Naive thymus-derived CD4-positive, alpha-beta T cell (primary cell): Measurements from ENCODE around the gene ATP11A. TPM values are rescaled to one million over a fixed set of nuclear protein-coding genes. Genes with fewer than 3 reads are reported as not detected.

Experiments used
- ATAC-seq: fragments of 150-1000 bp; cut with Tn5 transposase; 2 replicates; pipeline ENCODE4 v1.10.0; 2021; ENCODE audit warnings: mild to moderate bottlenecking, moderate library complexity
- CTCF ChIA-PET: fragments of 350-600 bp; sonication (Branson Sonifier 250); formaldehyde crosslinking; loops from one replicate; lab custom pipeline; 2021; ENCODE audit warnings: antibody characterized with exemption; lab: Charles Lee
- POLR2A ChIA-PET: fragments of 350-600 bp; sonication (Branson Sonifier 250); formaldehyde crosslinking; loops from one replicate; lab custom pipeline; 2021; ENCODE audit warnings: antibody characterized with exemption, inconsistent platforms; lab: Charles Lee
- DNase-seq, 9 donors: peaks; one replicate each; pipeline versions ENCODE4 v3.0.0 to v3.0.0-alpha.2; 2020 to 2022; ENCODE audit warnings: mixed read lengths in 1 of 9
- H3K27ac ChIP-seq: one replicate; pipeline ENCODE4 v1.7.0; 2013; ENCODE audit warnings: mild to moderate bottlenecking, low read depth, low read length, moderate library complexity
- H3K27me3 ChIP-seq, 2 donors: one replicate each; pipeline ENCODE4 v1.7.0; 2013; ENCODE audit warnings: low read length in 2 of 2, mild to moderate bottlenecking in 2 of 2, moderate library complexity in 2 of 2; ENCODE audit not compliant: control insufficient read depth in 2 of 2, insufficient read depth in 2 of 2
- H3K36me3 ChIP-seq, 3 experiments: 1 replicate in 2 of 3; 2 replicates in 1 of 3; pipeline ENCODE4 v1.7.0; 2013; ENCODE audit warnings: low read length in 3 of 3, mild to moderate bottlenecking in 3 of 3, moderate library complexity in 1 of 3; ENCODE audit not compliant: insufficient read depth in 3 of 3, control insufficient read depth in 2 of 3
- H3K4me1 ChIP-seq, 2 donors: one replicate each; pipeline ENCODE4 v1.7.0; 2013; ENCODE audit warnings: low read length in 2 of 2, mild to moderate bottlenecking in 2 of 2, moderate library complexity in 1 of 2; ENCODE audit not compliant: control insufficient read depth in 2 of 2, insufficient read depth in 2 of 2
- H3K4me3 ChIP-seq: 2 replicates; pipeline ENCODE4 v1.7.0; 2013; ENCODE audit warnings: mild to moderate bottlenecking, low read length
- H3K9me3 ChIP-seq, 3 experiments: 1 replicate in 2 of 3; 2 replicates in 1 of 3; pipeline ENCODE4 v1.7.0; 2013; ENCODE audit warnings: low read length in 3 of 3; ENCODE audit not compliant: control insufficient read depth in 2 of 3
- H3K27ac Mint-ChIP-seq, 9 donors: one replicate each; pipeline ENCODE4 v1.8.0; 2020 to 2022; ENCODE audit warnings: mixed read lengths in 9 of 9, mild to moderate bottlenecking in 8 of 9, moderate library complexity in 5 of 9, inconsistent platforms in 2 of 9
- H3K27me3 Mint-ChIP-seq, 5 donors: one replicate each; pipeline ENCODE4 v1.8.0; 2021 to 2022; ENCODE audit warnings: mixed read lengths in 5 of 5, mild to moderate bottlenecking in 1 of 5
- H3K36me3 Mint-ChIP-seq, 5 donors: one replicate each; pipeline ENCODE4 v1.8.0; 2020 to 2022; ENCODE audit warnings: mixed read lengths in 5 of 5, mild to moderate bottlenecking in 3 of 5, inconsistent platforms in 1 of 5
- H3K4me1 Mint-ChIP-seq, 7 donors: one replicate each; pipeline ENCODE4 v1.8.0; 2020 to 2022; ENCODE audit warnings: mixed read lengths in 7 of 7, mild to moderate bottlenecking in 3 of 7, inconsistent platforms in 1 of 7
- H3K4me3 Mint-ChIP-seq, 10 donors: one replicate each; pipeline ENCODE4 v1.8.0; 2020 to 2022; ENCODE audit warnings: mild to moderate bottlenecking in 10 of 10, mixed read lengths in 10 of 10, moderate library complexity in 6 of 10, inconsistent platforms in 2 of 10
- H3K9me3 Mint-ChIP-seq, 11 donors: one replicate each; pipeline ENCODE4 v1.8.0; 2020 to 2022; ENCODE audit warnings: mixed read lengths in 11 of 11, mild to moderate bottlenecking in 4 of 11, inconsistent platforms in 1 of 11, moderate library complexity in 1 of 11
- intact Hi-C, 2 donors: fragments of 100-400 bp; cut with micrococcal nuclease; formaldehyde crosslinking; loops; one replicate each; pipeline ENCODE4 v1.15.1; 2023
- polyA plus RNA-seq, 2 donors: library from polyadenylated mRNA; unstranded; fragments of 300-500 nt; fragmentation: Illumina TruSeq; gene quantifications; one replicate each; pipeline ENCODE4 v1.2.3, GENCODE V29; 2021
- total RNA-seq, 6 experiments: library from RNA in 5 of 6; stranded (reverse) in 5 of 6; gene quantifications; 1 replicate in 5 of 6; 2 replicates in 1 of 6; pipeline ENCODE4 v1.2.3 and lab custom pipeline; 2021 to 2026

Gene ATP11A
- total and polyA plus RNA-seq, 7 experiments from 2014 or later = 4.3 to 111 (median 58.5) TPM

DNA sequence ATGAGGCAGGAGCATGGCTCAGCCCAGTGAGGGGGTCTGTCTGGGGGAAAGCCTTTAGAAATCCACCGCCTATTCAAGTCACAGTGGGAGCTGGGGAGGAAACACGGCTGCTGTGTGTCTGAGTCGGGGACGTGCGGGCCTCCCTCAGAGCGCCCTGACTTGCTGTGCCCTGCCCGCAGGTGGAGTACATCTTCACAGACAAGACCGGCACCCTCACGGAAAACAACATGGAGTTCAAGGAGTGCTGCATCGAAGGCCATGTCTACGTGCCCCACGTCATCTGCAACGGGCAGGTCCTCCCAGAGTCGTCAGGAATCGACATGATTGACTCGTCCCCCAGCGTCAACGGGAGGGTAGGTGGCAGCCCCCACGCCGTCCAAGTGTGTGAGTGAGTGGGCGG is 141.4 kb downstream of the ATP11A start:
- Histone ChIP-seq H3K36me3 (peaks cover 0 to 78% (median 19%) of the 10 kb centered on the region in 3 experiments), H3K4me3 (no peak overlapping the region), H3K27ac (no peak overlapping the region), H3K27me3 (no peaks in the 10 kb centered on the region), H3K9me3 (no peaks in the 10 kb centered on the region), H3K4me1 (no peaks in the 10 kb centered on the region)
- Mint-ChIP-seq H3K4me1 (no peaks in the 10 kb centered on the region), H3K27me3 (no peaks in the 10 kb centered on the region), H3K9me3 (no peaks in the 10 kb centered on the region), H3K4me3 (no peak overlapping the region), H3K36me3 (peaks cover 18 to 78% (median 31%) of the 10 kb centered on the region in 5 donors), H3K27ac (no peak overlapping the region)
- intact Hi-C loops = no loop called here
- ATAC-seq (no peak), DNase-seq (no peak)
- ChIA-PET POLR2A (no interaction called here), CTCF (no interaction called here)

DNA sequence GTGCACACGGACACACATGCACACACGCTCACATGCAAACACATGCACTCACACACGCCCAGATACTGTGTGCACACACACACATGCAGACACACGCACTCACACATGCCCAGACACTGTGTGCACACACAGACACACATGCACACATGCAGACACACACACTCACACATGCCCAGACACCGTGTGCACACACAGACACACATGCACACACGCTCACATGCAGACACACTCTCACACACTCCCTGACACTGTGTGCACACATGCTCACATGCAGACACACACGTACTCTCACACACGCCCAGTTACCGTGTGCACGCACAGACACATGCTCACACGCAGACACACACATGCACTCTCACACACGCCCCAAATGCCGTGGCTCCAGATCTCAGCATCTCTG is 142.0 kb downstream of the ATP11A start:
- H3K36me3 ChIP-seq = peaks cover 0 to 79% (median 13%) of the 10 kb centered on the region in 3 experiments
- peaks cover 18 to 73% (median 29%) of the 10 kb centered on the region in 5 donors for H3K36me3 Mint-ChIP-seq
- POLR2A ChIA-PET = no interaction called here

DNA sequence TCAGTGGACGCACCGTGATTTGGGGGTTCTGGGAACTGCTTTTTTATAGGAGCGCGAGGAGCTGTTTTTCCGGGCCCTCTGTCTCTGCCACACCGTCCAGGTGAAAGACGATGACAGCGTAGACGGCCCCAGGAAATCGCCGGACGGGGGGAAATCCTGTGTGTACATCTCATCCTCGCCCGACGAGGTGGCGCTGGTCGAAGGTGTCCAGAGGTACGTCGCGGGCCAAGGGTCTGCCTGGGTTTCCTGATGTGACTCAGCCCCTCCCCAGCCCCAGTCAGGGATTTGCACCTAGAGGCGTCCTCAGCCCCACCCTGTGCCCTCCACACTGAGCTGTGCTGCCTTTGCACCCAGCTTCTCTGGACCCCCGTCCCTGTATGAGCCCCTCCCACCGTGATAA is 143.0 kb downstream of the ATP11A start:
- Mint-ChIP-seq H3K9me3 (no peaks in the 10 kb centered on the region), H3K4me3 (no peak overlapping the region), H3K27me3 (no peaks in the 10 kb centered on the region), H3K36me3 (peaks cover 18 to 77% (median 36%) of the 10 kb centered on the region in 5 donors), H3K4me1 (no peaks in the 10 kb centered on the region), H3K27ac (no peak overlapping the region)
- Histone ChIP-seq H3K4me1 (no peaks in the 10 kb centered on the region), H3K36me3 (peaks cover 0 to 79% (median 10%) of the 10 kb centered on the region in 3 experiments), H3K4me3 (no peak overlapping the region), H3K27me3 (no peaks in the 10 kb centered on the region), H3K9me3 (no peaks in the 10 kb centered on the region), H3K27ac (no peak overlapping the region)
- DNase-seq = no peak
- ChIA-PET POLR2A (no interaction called here), CTCF (no interaction called here)
- no peak for ATAC-seq
- intact Hi-C loops = no loop called here

More for the DNA sequence above, 142.0 kb downstream of the ATP11A start:
- CTCF ChIA-PET = no interaction called here
- no peaks in the 10 kb centered on the region for H3K9me3 ChIP-seq
- H3K4me3 ChIP-seq = no peak overlapping the region
- DNase-seq (no peak), ATAC-seq (peak; percentile 20)
- Mint-ChIP-seq H3K4me1 (no peaks in the 10 kb centered on the region), H3K27ac (no peak overlapping the region), H3K4me3 (no peak overlapping the region), H3K9me3 (no peaks in the 10 kb centered on the region), H3K27me3 (no peaks in the 10 kb centered on the region)
- no peaks in the 10 kb centered on the region for H3K27me3 ChIP-seq
- intact Hi-C loops = no loop called here
- no peak overlapping the region for H3K27ac ChIP-seq
- H3K4me1 ChIP-seq = no peaks in the 10 kb centered on the region

DNA sequence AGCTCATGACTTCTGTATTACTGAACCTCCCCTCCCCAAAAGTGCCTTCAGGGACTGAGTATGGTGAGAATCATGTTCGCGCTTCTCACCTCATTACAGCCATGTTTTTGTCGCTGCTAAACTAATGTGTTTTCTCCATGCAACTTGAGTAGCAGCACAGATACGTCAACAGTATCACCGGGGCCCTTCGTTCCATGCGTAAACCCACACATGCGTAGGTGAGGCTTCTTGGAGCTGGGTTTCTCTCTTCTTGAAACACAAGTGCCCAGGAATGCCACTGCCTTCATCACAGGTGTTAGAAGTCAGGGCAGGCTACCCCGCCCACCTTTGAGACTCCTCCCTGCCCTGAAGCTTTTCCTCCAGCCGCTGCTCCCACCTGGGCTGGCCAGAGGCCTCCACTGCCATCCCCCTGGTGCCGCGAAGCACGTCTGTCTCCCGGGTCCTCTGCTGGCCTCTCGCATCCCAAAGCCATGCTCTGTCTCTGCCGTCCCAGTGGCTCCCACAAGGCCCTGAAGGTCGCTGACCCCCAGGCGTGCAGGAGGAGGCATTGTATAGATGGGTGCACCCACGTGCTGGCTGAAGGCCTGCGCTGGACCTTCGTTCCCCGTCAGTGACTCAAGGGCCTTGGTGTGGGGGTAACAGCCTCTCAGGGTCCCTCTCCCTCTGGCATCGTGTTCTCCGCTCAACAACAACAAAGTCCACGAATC is 143.9 kb downstream of the ATP11A start:
- no peaks in the 10 kb centered on the region for H3K9me3 Mint-ChIP-seq
- H3K27me3 ChIP-seq = no peaks in the 10 kb centered on the region
- peaks cover 0 to 84% (median 13%) of the 10 kb centered on the region in 3 experiments for H3K36me3 ChIP-seq
- peaks cover 18 to 74% (median 38%) of the 10 kb centered on the region in 5 donors for H3K36me3 Mint-ChIP-seq
- H3K9me3 ChIP-seq = no peaks in the 10 kb centered on the region
- no peaks in the 10 kb centered on the region for H3K27me3 Mint-ChIP-seq
- H3K27ac Mint-ChIP-seq = no peak overlapping the region
- CTCF ChIA-PET = interaction anchor here (0.6 kb wide), 1 partner anchor 20 kb away, joined by 3 read pairs; no protein-coding TSS in a partner anchor
- POLR2A ChIA-PET = no interaction called here
- DNase-seq (no peak), ATAC-seq (no peak)
- intact Hi-C loops = no loop called here
- no peak overlapping the region for H3K4me3 ChIP-seq
- no peaks in the 10 kb centered on the region for H3K4me1 Mint-ChIP-seq
- no peak overlapping the region for H3K4me3 Mint-ChIP-seq
- no peak overlapping the region for H3K27ac ChIP-seq
- H3K4me1 ChIP-seq = no peaks in the 10 kb centered on the region

DNA sequence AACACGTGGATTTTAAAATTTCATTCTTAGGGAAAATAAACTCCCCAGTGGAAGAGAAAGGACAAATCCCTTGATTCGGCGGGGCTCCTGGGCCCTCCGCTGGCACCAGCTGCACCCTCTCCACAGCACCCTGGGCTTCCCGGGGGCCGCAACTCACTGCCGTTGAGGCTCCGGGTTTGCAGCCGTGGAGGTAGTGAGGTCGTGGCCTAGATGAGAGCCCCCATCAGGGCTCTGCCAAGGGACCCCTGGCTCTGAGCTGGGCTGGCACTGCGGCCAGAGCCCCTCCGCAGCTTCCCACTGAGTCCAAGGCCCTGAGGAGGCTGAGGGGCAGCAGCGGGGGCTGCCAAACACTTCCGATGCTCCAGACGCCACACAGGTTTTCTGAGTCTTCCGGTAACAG is 145.5 kb downstream of the ATP11A start:
- Histone ChIP-seq H3K27ac (no peak overlapping the region), H3K36me3 (peaks cover 0 to 86% (median 15%) of the 10 kb centered on the region in 3 experiments), H3K4me3 (no peak overlapping the region), H3K4me1 (no peaks in the 10 kb centered on the region), H3K27me3 (no peaks in the 10 kb centered on the region), H3K9me3 (no peaks in the 10 kb centered on the region)
- POLR2A ChIA-PET = no interaction called here
- ATAC-seq (no peak), DNase-seq (no peak)
- H3K27ac Mint-ChIP-seq = peak overlapping the region in 1 of 9 donors; percentile 43
- CTCF ChIA-PET = no interaction called here
- H3K4me1 Mint-ChIP-seq = no peaks in the 10 kb centered on the region
- H3K9me3 Mint-ChIP-seq = no peaks in the 10 kb centered on the region
- H3K27me3 Mint-ChIP-seq = no peaks in the 10 kb centered on the region
- intact Hi-C loops = no loop called here
- H3K4me3 Mint-ChIP-seq = no peak overlapping the region
- peaks cover 16 to 79% (median 44%) of the 10 kb centered on the region in 5 donors for H3K36me3 Mint-ChIP-seq

DNA sequence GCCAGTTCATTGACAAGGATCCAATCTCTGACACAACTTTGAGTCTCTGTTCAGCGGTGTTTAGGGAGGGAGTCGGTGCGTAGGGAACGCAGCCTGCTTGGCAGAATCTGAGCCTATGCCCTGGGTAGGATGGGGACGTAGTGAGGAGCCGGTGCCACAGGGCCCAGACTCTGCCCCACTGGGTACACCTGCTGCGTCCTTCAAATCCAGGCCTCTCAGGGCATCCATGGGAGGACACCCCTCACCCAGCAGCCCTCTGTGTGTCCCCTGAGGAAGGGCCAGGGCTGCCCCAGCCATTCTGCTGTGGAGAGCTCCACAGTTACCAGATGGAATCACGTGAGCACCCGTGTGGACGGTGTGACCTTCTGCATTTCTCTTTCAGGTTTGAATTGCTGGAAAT is 146.0 kb downstream of the ATP11A start:
- no peaks in the 10 kb centered on the region for H3K27me3 ChIP-seq
- ChIA-PET POLR2A (no interaction called here), CTCF (no interaction called here)
- H3K27ac Mint-ChIP-seq = peak overlapping the region in 1 of 9 donors; percentile 43
- no peaks in the 10 kb centered on the region for H3K4me1 ChIP-seq
- DNase-seq = no peak
- no peak overlapping the region for H3K27ac ChIP-seq
- H3K36me3 Mint-ChIP-seq = peaks cover 16 to 76% (median 44%) of the 10 kb centered on the region in 5 donors
- H3K9me3 ChIP-seq = no peaks in the 10 kb centered on the region
- H3K9me3 Mint-ChIP-seq = no peaks in the 10 kb centered on the region
- H3K4me1 Mint-ChIP-seq = peaks cover 0 to 2% (median 0%) of the 10 kb centered on the region in 7 donors
- no peak overlapping the region for H3K4me3 ChIP-seq
- no peak overlapping the region for H3K4me3 Mint-ChIP-seq
- peaks cover 0 to 90% (median 15%) of the 10 kb centered on the region in 3 experiments for H3K36me3 ChIP-seq
- ATAC-seq = no peak
- intact Hi-C loops = no loop called here
- no peaks in the 10 kb centered on the region for H3K27me3 Mint-ChIP-seq

DNA sequence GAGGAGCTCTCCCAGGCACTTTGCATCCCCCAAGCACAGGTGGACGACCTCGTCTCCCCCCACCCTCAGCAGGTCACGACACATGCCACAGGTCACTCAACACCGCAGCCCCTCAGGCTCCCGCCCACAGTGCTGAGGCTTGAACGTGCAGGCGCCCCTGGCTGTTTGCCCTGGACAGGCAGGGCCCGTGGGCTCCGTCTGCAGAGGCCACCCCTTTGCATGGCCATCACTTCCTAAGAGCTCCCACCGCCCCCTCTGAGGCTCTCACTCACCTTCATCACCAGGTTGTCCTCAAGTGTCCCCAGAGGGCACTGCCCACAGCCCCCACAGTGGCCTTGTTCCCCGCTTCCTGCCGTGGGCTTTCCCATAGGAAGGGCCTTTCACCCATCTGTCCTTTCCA is 147.1 kb downstream of the ATP11A start:
- H3K9me3 Mint-ChIP-seq = no peaks in the 10 kb centered on the region
- CTCF ChIA-PET = no interaction called here
- H3K27ac ChIP-seq = no peak overlapping the region
- H3K4me3 Mint-ChIP-seq = no peak overlapping the region
- POLR2A ChIA-PET = no interaction called here
- ATAC-seq (no peak), DNase-seq (no peak)
- peaks cover 11 to 69% (median 38%) of the 10 kb centered on the region in 5 donors for H3K36me3 Mint-ChIP-seq
- H3K4me3 ChIP-seq = no peak overlapping the region
- intact Hi-C loops = no loop called here
- H3K27me3 ChIP-seq = no peaks in the 10 kb centered on the region
- H3K4me1 Mint-ChIP-seq = peaks cover 0 to 2% (median 0%) of the 10 kb centered on the region in 7 donors
- H3K4me1 ChIP-seq = no peaks in the 10 kb centered on the region
- H3K36me3 ChIP-seq = peaks cover 0 to 87% (median 11%) of the 10 kb centered on the region in 3 experiments
- H3K27ac Mint-ChIP-seq = no peak overlapping the region
- H3K9me3 ChIP-seq = no peaks in the 10 kb centered on the region
- H3K27me3 Mint-ChIP-seq = no peaks in the 10 kb centered on the region
